ENCODE data around the gene PNPLA8.
A peak's percentile ranks its signal among the peaks of the same experiment; 100 is the strongest.
"Not testable (repeated sequence)": the region's sequence is repeated elsewhere in the genome, so short reads cannot be mapped to it uniquely, and the experiment has no call there.

PNPLA8 gene, protein sequence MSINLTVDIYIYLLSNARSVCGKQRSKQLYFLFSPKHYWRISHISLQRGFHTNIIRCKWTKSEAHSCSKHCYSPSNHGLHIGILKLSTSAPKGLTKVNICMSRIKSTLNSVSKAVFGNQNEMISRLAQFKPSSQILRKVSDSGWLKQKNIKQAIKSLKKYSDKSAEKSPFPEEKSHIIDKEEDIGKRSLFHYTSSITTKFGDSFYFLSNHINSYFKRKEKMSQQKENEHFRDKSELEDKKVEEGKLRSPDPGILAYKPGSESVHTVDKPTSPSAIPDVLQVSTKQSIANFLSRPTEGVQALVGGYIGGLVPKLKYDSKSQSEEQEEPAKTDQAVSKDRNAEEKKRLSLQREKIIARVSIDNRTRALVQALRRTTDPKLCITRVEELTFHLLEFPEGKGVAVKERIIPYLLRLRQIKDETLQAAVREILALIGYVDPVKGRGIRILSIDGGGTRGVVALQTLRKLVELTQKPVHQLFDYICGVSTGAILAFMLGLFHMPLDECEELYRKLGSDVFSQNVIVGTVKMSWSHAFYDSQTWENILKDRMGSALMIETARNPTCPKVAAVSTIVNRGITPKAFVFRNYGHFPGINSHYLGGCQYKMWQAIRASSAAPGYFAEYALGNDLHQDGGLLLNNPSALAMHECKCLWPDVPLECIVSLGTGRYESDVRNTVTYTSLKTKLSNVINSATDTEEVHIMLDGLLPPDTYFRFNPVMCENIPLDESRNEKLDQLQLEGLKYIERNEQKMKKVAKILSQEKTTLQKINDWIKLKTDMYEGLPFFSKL

GRCh38 chr7:108525985-108526767 lies at the start of gene PNPLA8:
TSS of gene PNPLA8 (minus strand) at chr7:108526135. CDS start at chr7:108515491, 10,644 bp downstream.
- peak; percentile 99 to 100 for DNase-seq

- no peak for DNase-seq
These were observed 49.2 kb upstream of the PNPLA8 start for GRCh38 chr7:108575156-108575555.

- no peak for DNase-seq
These were observed 46.5 kb upstream of the PNPLA8 start for GRCh38 chr7:108572480-108572879.

DNA sequence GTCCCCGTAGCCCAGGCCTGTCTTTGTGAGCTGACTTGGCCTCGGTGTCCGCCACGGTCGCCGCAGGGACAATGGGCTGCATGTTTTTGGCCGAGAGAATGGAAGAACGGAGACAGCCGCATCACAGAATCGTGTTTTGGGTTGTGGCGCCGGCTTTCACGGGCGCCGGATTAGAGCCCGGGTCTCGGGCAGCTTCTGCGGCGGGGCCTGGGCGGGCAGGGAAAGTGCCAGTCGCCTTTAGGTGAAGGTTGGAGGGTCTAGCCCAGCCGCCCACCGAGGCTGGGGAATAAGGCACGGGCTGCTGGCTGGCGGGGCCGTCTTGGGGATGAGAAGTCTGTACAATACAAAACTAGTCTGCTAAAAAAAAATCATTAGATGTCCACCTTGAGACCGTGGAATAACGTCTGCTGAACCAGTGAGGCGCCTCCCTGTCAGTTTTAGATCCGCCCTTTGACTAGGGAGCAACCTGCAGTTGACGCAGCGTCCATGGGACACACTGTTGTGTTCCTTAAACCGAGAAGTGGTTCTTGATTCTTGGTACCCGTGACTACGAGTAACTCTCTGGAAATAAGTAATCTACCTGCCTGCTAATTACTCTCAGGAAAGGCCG lies 44.3 kb upstream of the PNPLA8 start:
- DNase-seq, result peak; percentile 57 to 76

- DNase-seq, result peak; percentile 98 to 99
These were observed 43.6 kb upstream of the PNPLA8 start, which contains the start of the genes DNAJB9 and THAP5 for GRCh38 chr7:108569381-108570145. TSS of gene DNAJB9 (plus strand) at chr7:108569874. CDS start at chr7:108571727, 1,853 bp downstream. TSS of gene THAP5 (minus strand) at chr7:108569706. CDS start at chr7:108569569, 137 bp downstream.

DNA sequence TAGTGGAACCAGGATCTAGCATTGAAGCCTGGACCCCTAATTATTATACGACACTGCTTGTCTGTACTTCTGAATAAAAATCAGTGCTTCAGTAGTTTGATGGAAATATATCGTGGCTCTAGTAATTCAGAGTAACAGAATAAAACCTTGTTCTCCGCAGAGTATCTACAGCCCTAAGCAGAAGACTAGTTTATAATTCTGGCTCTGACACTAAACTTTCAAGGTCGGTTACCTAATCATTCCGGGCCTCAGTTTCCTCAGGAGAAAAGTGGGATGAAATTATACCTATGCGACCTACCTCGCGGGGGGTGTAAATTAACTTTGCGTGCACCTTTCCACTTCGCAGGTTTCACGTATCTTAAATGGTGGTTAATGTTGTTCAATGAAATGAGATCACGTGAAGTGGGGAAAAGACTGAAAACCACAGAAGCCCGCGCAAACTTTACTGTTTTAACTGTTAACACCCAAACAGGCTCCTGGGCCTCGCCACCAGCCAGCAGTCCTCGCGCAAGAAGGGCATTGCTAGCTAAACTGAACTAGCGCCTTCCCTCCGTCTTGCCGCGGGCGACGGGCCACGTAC lies 43.0 kb upstream of the PNPLA8 start:
- DNase-seq, result no peak

- DNase-seq, result no peak
These were observed 40.1 kb upstream of the PNPLA8 start for GRCh38 chr7:108565987-108566386.

- no peak for DNase-seq
These were observed 35.2 kb upstream of the PNPLA8 start for GRCh38 chr7:108561047-108561619.

DNA sequence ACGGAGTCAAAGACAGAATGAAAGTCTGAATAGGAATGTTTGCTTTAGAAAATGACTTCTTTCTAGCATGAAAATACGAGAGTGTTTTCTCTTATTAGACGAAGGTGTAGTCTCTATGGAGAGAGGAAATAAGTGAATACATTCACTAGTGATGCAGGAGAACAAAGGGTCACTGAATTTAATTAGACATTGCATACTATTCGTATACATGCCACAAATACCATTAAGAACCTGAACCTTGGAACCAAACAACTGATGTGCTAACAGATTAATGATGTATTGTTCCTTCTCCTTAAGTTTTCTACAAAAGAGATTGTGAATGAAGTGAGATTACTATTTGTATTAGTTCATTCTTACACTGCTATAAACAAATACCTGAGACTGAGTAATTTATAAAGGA lies 33.3 kb upstream of the PNPLA8 start:
- no peak for DNase-seq

DNA sequence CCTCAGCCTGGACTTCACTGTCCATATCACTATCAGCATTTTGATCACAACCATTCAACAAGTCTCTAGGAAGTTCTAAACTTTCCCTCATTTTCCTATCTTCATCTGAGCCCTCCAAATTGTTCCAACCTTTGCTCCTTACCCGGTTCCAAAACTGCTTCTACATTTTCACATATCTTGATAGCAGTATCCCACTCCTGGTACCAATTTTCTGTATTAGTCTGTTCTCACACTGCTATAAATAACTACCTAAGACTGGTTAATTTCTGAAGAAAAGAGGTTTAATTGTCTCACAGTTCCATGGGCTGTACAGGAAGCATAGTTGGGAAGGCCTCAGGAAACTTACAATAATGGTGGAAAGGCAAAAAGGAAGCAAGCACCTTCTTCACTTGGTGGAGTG lies 31.7 kb upstream of the PNPLA8 start:
- DNase-seq, result no peak

GRCh38 chr7:108557191-108557590 lies 31.3 kb upstream of the PNPLA8 start:
- DNase-seq, result no peak

DNA sequence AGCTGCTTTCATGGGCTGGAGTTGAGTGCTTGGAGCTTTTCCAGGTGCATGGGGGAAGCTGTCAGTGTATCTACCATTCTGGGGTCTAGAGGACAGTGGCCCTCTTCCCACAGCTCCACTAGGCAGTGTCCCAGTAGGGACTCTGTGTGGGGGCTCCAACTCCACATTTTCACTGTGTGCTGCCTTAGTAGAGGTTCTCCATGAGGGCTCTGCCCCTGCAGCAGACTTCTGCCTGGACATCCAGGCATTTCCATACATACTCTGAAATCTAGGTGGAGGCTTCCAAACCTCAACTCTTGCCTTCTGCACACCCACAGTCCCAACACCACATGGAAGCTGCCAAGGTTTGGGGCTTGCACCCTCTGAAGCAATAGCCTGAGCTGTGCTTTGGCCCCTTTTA lies 30.7 kb upstream of the PNPLA8 start:
- not testable (repeated sequence) for DNase-seq

DNA sequence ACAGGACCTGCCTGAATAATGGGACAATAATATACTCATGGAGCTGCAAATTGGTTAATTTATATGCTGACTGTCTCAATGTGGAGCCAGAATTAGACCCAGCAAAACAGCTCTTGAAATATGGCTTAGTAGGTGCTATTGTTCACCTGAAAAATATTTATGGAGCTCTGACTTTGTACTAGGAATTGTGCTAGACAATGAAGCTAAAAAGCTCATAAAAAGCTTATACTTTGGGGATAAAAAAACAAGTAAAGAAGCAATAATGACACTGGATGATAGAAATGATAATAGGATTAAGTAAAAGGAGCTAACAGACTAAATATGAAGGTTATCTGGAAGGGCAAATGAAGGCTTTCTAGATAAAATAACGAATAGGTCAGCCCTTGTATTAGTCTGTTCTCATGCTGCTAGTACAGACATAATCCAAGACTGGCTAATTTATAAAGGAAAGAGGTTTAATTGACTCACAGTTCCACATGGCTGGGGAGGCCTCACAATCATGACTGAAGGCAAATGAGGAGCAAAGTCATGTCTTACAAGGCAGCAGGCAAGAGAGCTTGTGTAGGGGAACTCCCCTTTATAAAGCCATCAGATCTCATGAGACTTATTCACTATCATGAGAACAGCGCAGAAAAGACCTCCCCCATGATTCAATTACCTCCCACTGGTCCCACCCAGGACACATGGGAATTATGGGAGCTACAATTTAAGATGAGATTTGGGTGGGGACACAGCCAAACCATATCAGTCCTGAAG lies 22.4 kb upstream of the PNPLA8 start:
- not testable (repeated sequence) for DNase-seq

GRCh38 chr7:108541478-108541877 lies 15.5 kb upstream of the PNPLA8 start:
- DNase-seq, result no peak

DNA sequence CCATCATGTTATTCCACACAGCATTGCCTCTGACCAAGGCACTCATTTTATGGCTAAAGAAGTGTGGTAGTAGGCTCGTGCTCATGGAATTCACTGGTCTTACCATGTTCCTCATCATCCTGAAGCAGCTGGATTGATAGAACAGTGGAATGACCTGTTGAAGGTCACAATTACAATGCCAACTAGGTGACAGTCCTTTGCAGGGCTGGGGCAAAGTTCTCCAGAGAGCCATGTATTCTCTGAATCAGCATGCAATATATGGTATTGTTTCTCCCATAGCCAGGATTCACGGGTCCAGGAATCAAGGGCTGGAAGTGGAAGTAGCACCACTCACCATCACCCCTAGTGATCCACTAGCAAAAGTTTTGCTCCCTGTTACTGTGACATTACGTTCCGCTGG lies 12.8 kb upstream of the PNPLA8 start:
- not testable (repeated sequence) for DNase-seq

DNA sequence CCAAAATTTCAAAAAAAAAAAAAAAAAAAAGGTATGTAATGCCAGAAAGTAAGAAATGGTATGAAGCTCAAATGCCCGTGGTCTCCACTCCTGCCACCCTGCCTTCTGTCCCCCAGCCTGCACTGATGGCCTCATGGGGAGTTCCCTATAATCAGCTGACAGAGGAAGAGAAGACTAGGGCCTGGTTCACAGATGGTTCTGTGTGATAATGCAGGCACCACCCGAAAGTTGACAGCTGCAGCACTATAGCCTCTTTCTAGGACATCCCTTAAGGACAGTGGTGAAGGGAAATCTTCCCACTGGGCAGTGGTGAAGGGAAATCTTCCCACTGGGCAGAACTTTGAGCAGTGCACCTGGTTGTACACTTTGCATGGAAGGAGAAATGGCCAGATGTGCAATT lies 12.3 kb upstream of the PNPLA8 start:
- not testable (repeated sequence) for DNase-seq

DNA sequence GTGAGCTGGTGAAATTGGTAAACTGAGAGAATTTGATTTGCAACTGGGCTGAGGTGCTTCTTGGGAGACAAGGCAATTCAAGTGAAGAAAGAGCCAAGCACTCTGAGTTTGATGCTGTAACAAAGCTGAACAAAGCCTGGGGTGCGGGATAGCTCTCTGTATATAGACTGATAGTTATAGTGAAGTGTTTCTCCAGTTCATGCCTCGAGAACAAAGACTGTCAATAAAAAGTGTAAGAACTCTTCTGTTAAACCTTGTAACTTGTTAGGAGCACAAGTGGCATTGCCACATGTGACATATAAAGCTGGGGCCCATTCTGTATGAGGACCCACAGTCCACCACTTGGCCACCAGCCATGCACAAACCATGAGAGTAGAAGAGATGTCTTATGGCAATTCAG lies 11.3 kb upstream of the PNPLA8 start:
- DNase-seq, result no peak

- no peak for DNase-seq
These were observed 9.8 kb upstream of the PNPLA8 start for GRCh38 chr7:108535744-108536143.

DNA sequence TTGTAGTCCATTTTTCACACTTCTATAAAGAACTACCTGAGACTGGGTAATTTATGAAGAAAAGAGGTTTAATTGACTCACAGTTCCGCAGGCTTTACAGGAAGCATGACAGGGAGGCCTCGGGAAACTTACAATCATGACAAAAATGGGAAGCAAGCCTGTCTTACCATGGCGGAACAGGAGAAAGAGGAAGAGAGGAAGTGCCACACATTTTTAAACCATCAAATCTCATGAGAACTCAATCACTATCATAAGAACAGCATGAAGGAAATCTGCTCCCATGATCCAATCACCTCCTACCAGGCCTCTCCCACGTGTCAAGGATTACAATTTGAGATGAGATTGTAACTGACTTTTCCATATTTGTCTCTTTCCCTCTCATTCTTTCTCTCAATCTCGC lies 9.3 kb upstream of the PNPLA8 start:
- DNase-seq, result peak; percentile 35 to 47

DNA sequence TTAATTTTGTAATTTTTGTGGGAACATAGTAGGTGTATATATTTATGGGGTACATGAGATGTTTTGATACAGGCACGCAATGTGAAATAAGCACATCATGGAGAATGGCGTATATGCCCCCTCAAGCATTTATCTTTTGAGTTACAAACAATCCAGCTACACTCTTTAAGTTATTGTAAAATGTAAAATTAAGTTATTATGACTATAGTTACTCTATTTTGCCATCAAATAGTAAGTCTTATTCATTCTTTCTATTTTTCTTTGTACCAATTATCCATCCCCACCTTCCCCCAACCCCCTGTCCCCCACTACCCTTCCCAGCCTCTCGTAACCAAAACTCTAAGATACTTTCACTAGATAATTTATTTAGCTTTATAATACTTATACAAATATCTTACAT lies 7.8 kb upstream of the PNPLA8 start:
- no peak for DNase-seq
